ENCODE data around the gene OR14K1. TPM values are rescaled to one million over a fixed set of nuclear protein-coding genes. Genes with fewer than 3 reads are reported as not detected.
"Not testable (repeated sequence)": the region's sequence is repeated elsewhere in the genome, so short reads cannot be mapped to it uniquely, and the experiment has no call there.

Gene OR14K1
- not detected in 2 replicates for total RNA-seq

DNA sequence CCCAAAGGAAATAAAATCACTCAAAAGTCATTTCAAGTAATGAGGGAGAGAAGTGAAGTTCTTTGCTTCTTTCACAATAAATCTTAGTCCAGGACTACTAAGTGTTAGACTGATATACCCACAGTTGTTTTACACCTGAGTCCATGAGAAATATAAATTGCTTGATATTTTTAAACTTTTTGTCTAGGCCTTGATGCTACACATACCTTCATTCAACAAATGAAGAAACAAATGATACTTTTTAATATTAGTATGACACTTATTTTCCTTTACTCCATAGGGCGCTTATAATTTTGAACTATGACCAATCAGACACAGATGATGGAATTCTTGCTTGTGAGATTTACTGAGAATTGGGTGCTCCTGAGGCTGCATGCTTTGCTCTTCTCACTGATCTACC lies at the start of gene OR14K1:
Gene OR14K1 (plus strand): TSS at position 301 of the 400 bp plus-strand sequence. CDS start 0 bp downstream, at position 301.
- H3K36me3 ChIP-seq (ENCODE audit: control insufficient read depth, insufficient read depth, low read length), result no peaks in the 10 kb centered on the region
- FAIRE-seq (no peak), DNase-seq (ENCODE audit: low read depth) (no peak)
- H3K27me3 ChIP-seq (ENCODE audit: control insufficient read depth, insufficient read depth, low read length), result no peaks in the 10 kb centered on the region
- TF ChIP-seq, protein P1, sequence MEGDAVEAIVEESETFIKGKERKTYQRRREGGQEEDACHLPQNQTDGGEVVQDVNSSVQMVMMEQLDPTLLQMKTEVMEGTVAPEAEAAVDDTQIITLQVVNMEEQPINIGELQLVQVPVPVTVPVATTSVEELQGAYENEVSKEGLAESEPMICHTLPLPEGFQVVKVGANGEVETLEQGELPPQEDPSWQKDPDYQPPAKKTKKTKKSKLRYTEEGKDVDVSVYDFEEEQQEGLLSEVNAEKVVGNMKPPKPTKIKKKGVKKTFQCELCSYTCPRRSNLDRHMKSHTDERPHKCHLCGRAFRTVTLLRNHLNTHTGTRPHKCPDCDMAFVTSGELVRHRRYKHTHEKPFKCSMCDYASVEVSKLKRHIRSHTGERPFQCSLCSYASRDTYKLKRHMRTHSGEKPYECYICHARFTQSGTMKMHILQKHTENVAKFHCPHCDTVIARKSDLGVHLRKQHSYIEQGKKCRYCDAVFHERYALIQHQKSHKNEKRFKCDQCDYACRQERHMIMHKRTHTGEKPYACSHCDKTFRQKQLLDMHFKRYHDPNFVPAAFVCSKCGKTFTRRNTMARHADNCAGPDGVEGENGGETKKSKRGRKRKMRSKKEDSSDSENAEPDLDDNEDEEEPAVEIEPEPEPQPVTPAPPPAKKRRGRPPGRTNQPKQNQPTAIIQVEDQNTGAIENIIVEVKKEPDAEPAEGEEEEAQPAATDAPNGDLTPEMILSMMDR (IDR thresholded peaks at IDR 0.05; ENCODE audit: insufficient read depth, low read length, severe bottlenecking), result no peak
- no peak within 1 kb of the TSS for H3K4me3 ChIP-seq (ENCODE audit: low read depth, low read length)

DNA sequence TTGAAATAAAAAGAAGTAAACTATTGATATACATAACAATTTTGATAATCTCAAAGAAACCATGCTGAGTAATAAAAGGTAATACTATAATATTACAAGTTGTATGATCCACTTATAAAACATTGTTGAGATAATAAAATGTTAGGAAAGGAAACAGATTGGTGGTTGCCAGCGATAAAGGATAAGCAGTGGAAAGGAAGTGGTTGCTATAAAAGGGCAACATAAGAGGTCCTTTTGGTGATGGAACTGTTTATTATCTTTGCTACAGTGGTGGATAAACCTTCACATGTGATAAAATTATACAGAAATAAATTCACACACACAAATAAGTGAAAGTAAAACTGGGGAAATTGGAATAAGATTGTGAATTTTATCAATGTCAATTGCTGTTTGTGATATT lies 37.1 kb upstream of the OR14K1 start:
- no peak for FAIRE-seq
- H3K36me3 ChIP-seq (ENCODE audit: control insufficient read depth, insufficient read depth, low read length), result no peaks in the 10 kb centered on the region
- TF ChIP-seq, protein P1 (IDR thresholded peaks at IDR 0.05; ENCODE audit: insufficient read depth, low read length, severe bottlenecking), result no peak
- DNase-seq (ENCODE audit: low read depth), result no peak
- H3K27me3 ChIP-seq (ENCODE audit: control insufficient read depth, insufficient read depth, low read length), result no peaks in the 10 kb centered on the region
- no peak overlapping the region for H3K4me3 ChIP-seq (ENCODE audit: low read depth, low read length)

DNA sequence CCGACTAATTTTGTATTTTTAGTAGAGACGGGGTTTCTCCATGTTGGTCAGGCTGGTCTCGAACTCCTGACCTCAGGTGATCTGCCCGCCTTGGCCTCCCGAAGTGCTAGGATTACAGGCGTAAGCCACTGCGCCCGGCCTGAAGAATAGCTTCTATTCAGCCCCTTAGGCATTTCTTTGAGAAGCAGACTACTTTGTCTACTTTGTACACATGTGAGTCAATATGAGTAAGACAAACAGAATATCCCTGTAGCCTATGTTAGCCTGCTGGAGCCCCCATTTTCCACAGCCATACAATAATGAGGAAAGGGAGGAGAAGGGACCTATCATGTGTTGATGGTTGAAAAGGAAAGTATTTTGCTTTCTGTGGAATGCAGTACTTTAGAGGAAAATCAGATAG lies 27.7 kb upstream of the OR14K1 start:
- not testable (repeated sequence) for H3K36me3 ChIP-seq (ENCODE audit: control insufficient read depth, insufficient read depth, low read length); FAIRE-seq; H3K27me3 ChIP-seq (ENCODE audit: control insufficient read depth, insufficient read depth, low read length); DNase-seq (ENCODE audit: low read depth); H3K4me3 ChIP-seq (ENCODE audit: low read depth, low read length)

DNA sequence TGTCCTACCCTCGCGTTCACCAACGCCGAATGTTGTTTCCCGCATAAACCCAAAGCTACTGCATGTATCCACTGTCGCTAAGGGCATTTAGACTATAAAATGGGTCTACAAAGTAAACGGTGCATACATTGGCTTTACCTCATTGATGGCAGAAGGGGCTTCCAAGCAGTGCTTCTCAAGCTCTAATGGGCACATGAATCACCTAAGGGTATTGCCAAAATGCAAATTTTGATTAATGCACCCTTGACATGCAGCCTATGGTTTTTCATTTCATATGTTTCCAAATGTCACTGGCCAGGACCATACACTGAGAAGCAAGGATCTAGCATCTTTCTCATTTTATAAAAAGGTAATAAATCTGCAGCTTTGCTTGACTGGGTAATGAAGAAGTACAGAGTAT lies 24.7 kb upstream of the OR14K1 start:
- TF ChIP-seq, protein P1 (IDR thresholded peaks at IDR 0.05; ENCODE audit: insufficient read depth, low read length, severe bottlenecking), result no peak
- H3K36me3 ChIP-seq (ENCODE audit: control insufficient read depth, insufficient read depth, low read length), result no peaks in the 10 kb centered on the region
- no peak for FAIRE-seq
- no peaks in the 10 kb centered on the region for H3K27me3 ChIP-seq (ENCODE audit: control insufficient read depth, insufficient read depth, low read length)
- H3K4me3 ChIP-seq (ENCODE audit: low read depth, low read length), result no peak overlapping the region
- DNase-seq (ENCODE audit: low read depth), result no peak

- FAIRE-seq (no peak), DNase-seq (ENCODE audit: low read depth) (no peak)
- TF ChIP-seq, protein P1 (IDR thresholded peaks at IDR 0.05; ENCODE audit: insufficient read depth, low read length, severe bottlenecking), result no peak
- Histone ChIP-seq H3K36me3 (ENCODE audit: control insufficient read depth, insufficient read depth, low read length) (no peaks in the 10 kb centered on the region), H3K4me3 (ENCODE audit: low read depth, low read length) (no peak within 1 kb of the TSS), H3K27me3 (ENCODE audit: control insufficient read depth, insufficient read depth, low read length) (no peaks in the 10 kb centered on the region)
These were observed 21.9 kb upstream of the OR14K1 start, which contains the start of gene OR6F1 for GRCh38 chr1:247716546-247716945. OR6F1 (minus strand) TSS chr1:247716646; CDS start chr1:247712755, 3,891 bp downstream.

GRCh38 chr1:247721222-247721621 lies 17.2 kb upstream of the OR14K1 start:
- FAIRE-seq, result no peak
- no peak overlapping the region for H3K4me3 ChIP-seq (ENCODE audit: low read depth, low read length)
- H3K27me3 ChIP-seq (ENCODE audit: control insufficient read depth, insufficient read depth, low read length), result no peaks in the 10 kb centered on the region
- no peaks in the 10 kb centered on the region for H3K36me3 ChIP-seq (ENCODE audit: control insufficient read depth, insufficient read depth, low read length)
- DNase-seq (ENCODE audit: low read depth), result no peak
- TF ChIP-seq, protein P1 (IDR thresholded peaks at IDR 0.05; ENCODE audit: insufficient read depth, low read length, severe bottlenecking), result no peak
